OCI-LY1 (cell line): ENCODE data around the gene PRKG1.

Experiments
- CTCF ChIP-seq: fragments of 200-600 bp; sonication (generic), shearing (Covaris generic); IDR thresholded peaks from 2 replicates; pipeline ENCODE4 v1.5.1; 2017; ENCODE audit warnings: mild to moderate bottlenecking, antibody characterized with exemption, low read length, moderate library complexity, mixed read lengths
- EZH2 ChIP-seq: fragments of 200-600 bp; sonication (generic), shearing (Covaris generic); IDR thresholded peaks from 2 replicates; pipeline ENCODE4 v1.8.0; 2017; ENCODE audit warnings: borderline replicate concordance, mixed run types, mild to moderate bottlenecking, antibody characterized with exemption, low read length, moderate library complexity, mixed read lengths

DNA sequence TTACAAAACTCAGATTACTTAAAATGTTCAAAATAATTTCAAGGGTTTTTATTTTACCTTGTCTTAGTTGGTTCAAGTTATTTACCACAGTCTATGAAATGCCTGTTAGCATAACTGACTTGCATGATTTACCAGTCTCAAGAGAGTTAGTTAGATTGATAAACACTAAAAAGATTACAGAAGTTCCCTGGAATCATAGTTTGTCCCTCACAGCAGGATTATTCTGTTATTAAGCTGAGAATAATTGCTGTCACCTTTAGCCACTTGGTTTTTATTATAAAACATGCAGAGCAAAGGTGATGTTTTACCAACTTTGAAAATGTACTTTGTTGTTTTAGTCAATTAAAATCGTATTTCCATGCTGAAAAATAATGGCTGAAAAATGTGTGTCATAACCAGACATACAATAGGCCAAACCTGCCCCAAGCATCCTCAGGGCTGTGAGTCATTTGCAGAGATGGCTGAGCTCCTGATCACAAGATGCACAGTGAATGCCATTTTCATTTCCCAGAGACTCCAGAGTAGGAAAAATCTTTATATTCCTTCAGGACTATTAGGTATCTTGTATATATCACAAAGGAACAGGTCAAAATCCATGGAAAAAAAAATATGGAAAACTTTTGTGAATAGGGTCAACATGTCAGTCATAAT, 1152.0 kb downstream of the PRKG1 start:
- TF ChIP-seq CTCF (no peak), EZH2 (no peak)
